ENCODE measurements around the gene NDUFC1.

NDUFC1 gene

GRCh38 chr4:139331185-139331584 lies 28.9 kb upstream of the NDUFC1 start:
- H3K27ac ChIP-seq (ENCODE audit: extremely low read depth, low read depth, low read length): no peak overlapping the region
- no peaks in the 10 kb centered on the region for H3K9me3 ChIP-seq (ENCODE audit: control insufficient read depth, insufficient read depth, low read depth, low read length)
- ChIA-PET POLR2A (no interaction called here), CTCF (interaction anchor here (0.6 to 1.7 kb wide), 3 partner anchors 35 to 1553 kb away, joined by 3 read pairs; no protein-coding TSS in a partner anchor)
- TF ChIP-seq PRDM1 (tag by site-specific recombination; IDR thresholded peaks at IDR 0.05): no peak
- TF ChIP-seq ZNF274 (IDR thresholded peaks at IDR 0.05; ENCODE audit: low read length): no peak
- TF ChIP-seq ZNF274 (tag by site-specific recombination; IDR thresholded peaks at IDR 0.05; ENCODE audit: borderline replicate concordance): no peak
- no peak for TF ChIP-seq ZNF623 (tag by site-specific recombination; IDR thresholded peaks at IDR 0.05)
- peak; percentile 49; the same call in 1 of the 2 replicates for TF ChIP-seq ZNF362 (tag by site-specific recombination; IDR thresholded peaks at IDR 0.05)
- TF ChIP-seq ZNF501 (tag by site-specific recombination; IDR thresholded peaks at IDR 0.05): no peak
- no peak overlapping the region for H3K4me3 ChIP-seq (ENCODE audit: low read depth, low read length)
- H3K4me1 ChIP-seq (ENCODE audit: control insufficient read depth, insufficient read depth, low read length): no peaks in the 10 kb centered on the region
- H3K36me3 ChIP-seq (ENCODE audit: control insufficient read depth in 2 of 2, insufficient read depth in 1 of 2, low read length in 2 of 2): peaks cover 3 to 13% of the 10 kb centered on the region in 2 experiments; a peak in 2 of 3 replicates

- Histone ChIP-seq H3K9me3 (ENCODE audit: control insufficient read depth, insufficient read depth, low read depth, low read length) (no peaks in the 10 kb centered on the region), H3K36me3 (ENCODE audit: control insufficient read depth in 2 of 2, insufficient read depth in 1 of 2, low read length in 2 of 2) (peaks cover 3 to 9% of the 10 kb centered on the region in 2 experiments; a peak in 2 of 3 replicates), H3K4me3 (ENCODE audit: low read depth, low read length) (no peak overlapping the region), H3K4me1 (ENCODE audit: control insufficient read depth, insufficient read depth, low read length) (no peaks in the 10 kb centered on the region), H3K27ac (ENCODE audit: extremely low read depth, low read depth, low read length) (no peak overlapping the region)
- ChIA-PET CTCF (interaction anchor here (1.4 to 1.7 kb wide), 2 partner anchors 34 kb away, joined by 3 to 4 read pairs; no protein-coding TSS in a partner anchor), POLR2A (interaction anchor here (1.2 kb wide), 1 partner anchor 29 kb away, joined by 5 read pairs; the partner anchor contains the start of gene NAA15)
- TF ChIP-seq ZNF610 (tag by site-specific recombination; IDR thresholded peaks at IDR 0.05; ENCODE audit: borderline replicate concordance): no peak
- no peak for TF ChIP-seq ZNF529 (tag by site-specific recombination; IDR thresholded peaks at IDR 0.05; ENCODE audit: insufficient replicate concordance)
Measured at GRCh38 chr4:139330283-139330682, 28.0 kb upstream of the NDUFC1 start.

- Histone ChIP-seq H3K36me3 (ENCODE audit: control insufficient read depth in 2 of 2, insufficient read depth in 1 of 2, low read length in 2 of 2) (peaks cover 3 to 8% of the 10 kb centered on the region in 2 experiments; a peak in 2 of 3 replicates), H3K4me3 (ENCODE audit: low read depth, low read length) (no peak overlapping the region), H3K9me3 (ENCODE audit: control insufficient read depth, insufficient read depth, low read depth, low read length) (no peaks in the 10 kb centered on the region), H3K4me1 (ENCODE audit: control insufficient read depth, insufficient read depth, low read length) (no peaks in the 10 kb centered on the region), H3K27ac (ENCODE audit: extremely low read depth, low read depth, low read length) (no peak overlapping the region)
- peak; percentile 96 for TF ChIP-seq SCRT1 (tag by site-specific recombination; IDR thresholded peaks at IDR 0.05; ENCODE audit: borderline replicate concordance)
- TF ChIP-seq SCRT2 (tag by site-specific recombination; IDR thresholded peaks at IDR 0.05): peak; percentile 97
- no peak for TF ChIP-seq ZIC2 (tag by site-specific recombination; IDR thresholded peaks at IDR 0.05)
- ChIA-PET POLR2A (interaction anchor here (1.2 kb wide), 1 partner anchor 29 kb away, joined by 5 read pairs; the partner anchor contains the start of gene NAA15), CTCF (interaction anchor here (1.4 kb wide), 1 partner anchor 34 kb away, joined by 4 read pairs; no protein-coding TSS in a partner anchor)
Measured at GRCh38 chr4:139329665-139330200, 27.5 kb upstream of the NDUFC1 start.

GRCh38 chr4:139324620-139325019 lies 22.3 kb upstream of the NDUFC1 start:
- no peaks in the 10 kb centered on the region for H3K9me3 ChIP-seq (ENCODE audit: control insufficient read depth, insufficient read depth, low read depth, low read length)
- TF ChIP-seq PBX3 (CRISPR knock-in tag; IDR thresholded peaks at IDR 0.05) (no peak), ZNF664 (tag by site-specific recombination; IDR thresholded peaks at IDR 0.05) (peak; percentile 89)
- peaks cover 3 to 6% of the 10 kb centered on the region in 2 experiments; a peak in 2 of 3 replicates for H3K36me3 ChIP-seq (ENCODE audit: control insufficient read depth in 2 of 2, insufficient read depth in 1 of 2, low read length in 2 of 2)
- H3K27ac ChIP-seq (ENCODE audit: extremely low read depth, low read depth, low read length): no peak overlapping the region
- H3K4me1 ChIP-seq (ENCODE audit: control insufficient read depth, insufficient read depth, low read length): peaks cover 2% of the 10 kb centered on the region; the same call in 1 of the 2 replicates
- ChIA-PET POLR2A (no interaction called here), CTCF (interaction anchor here (0.6 kb wide), 1 partner anchor 345 kb away, joined by 3 read pairs; no protein-coding TSS in a partner anchor)
- no peak overlapping the region for H3K4me3 ChIP-seq (ENCODE audit: low read depth, low read length)
